NB4 (cell line): ENCODE results near the gene PRR5L.

Experiments used
- DNase-seq: peaks from one replicate; pipeline ENCODE4 v3.0.0; 2010; ENCODE audit warnings: low read depth
- H3K4me3 ChIP-seq: one replicate; pipeline ENCODE4 v1.5.1; 2011; ENCODE audit warnings: mild to moderate bottlenecking, low read depth, low read length, moderate library complexity
- MYC ChIP-seq: IDR thresholded peaks from 2 replicates; pipeline ENCODE4 v1.6.1; 2011; ENCODE audit warnings: low read depth, low read length
- POLR2A ChIP-seq: IDR thresholded peaks from 2 replicates; pipeline ENCODE4 v1.6.1; 2011; ENCODE audit warnings: mild to moderate bottlenecking; ENCODE audit not compliant: insufficient read length; ENCODE audit errors: extremely low read depth
- TF ChIP-seq, protein P1 (sequence below): IDR thresholded peaks from one replicate; pipeline ENCODE4 v1.5.1; 2012; ENCODE audit warnings: low read depth, low read length
- TF ChIP-seq, protein P2 (sequence below): IDR thresholded peaks from 2 replicates; pipeline ENCODE4 v1.6.1; 2011; ENCODE audit warnings: low read depth, low read length

Gene PRR5L

DNA sequence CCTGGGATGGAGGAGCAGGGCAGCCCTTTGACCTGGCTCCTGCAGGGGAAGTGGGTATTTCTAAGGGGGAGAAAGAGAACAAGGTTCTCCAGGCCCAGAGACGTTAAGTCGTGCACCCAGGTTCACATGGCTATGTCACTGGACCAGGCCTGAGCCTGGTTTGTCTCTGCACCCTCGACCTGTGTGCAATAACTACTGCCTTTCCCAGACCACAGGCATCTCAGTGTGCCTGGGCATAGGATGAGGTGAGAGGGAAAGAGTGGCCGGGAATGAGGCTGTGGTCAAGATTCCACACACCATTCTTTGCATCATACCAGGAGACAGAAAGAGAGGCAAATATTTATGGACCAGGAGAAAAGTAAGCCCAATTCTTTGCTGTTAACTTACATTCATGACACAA lies 66.8 kb downstream of the PRR5L start:
- TF ChIP-seq MYC (no peak), POLR2A (no peak)
- TF ChIP-seq, protein P1, sequence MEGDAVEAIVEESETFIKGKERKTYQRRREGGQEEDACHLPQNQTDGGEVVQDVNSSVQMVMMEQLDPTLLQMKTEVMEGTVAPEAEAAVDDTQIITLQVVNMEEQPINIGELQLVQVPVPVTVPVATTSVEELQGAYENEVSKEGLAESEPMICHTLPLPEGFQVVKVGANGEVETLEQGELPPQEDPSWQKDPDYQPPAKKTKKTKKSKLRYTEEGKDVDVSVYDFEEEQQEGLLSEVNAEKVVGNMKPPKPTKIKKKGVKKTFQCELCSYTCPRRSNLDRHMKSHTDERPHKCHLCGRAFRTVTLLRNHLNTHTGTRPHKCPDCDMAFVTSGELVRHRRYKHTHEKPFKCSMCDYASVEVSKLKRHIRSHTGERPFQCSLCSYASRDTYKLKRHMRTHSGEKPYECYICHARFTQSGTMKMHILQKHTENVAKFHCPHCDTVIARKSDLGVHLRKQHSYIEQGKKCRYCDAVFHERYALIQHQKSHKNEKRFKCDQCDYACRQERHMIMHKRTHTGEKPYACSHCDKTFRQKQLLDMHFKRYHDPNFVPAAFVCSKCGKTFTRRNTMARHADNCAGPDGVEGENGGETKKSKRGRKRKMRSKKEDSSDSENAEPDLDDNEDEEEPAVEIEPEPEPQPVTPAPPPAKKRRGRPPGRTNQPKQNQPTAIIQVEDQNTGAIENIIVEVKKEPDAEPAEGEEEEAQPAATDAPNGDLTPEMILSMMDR: no peak
- TF ChIP-seq, protein P2, sequence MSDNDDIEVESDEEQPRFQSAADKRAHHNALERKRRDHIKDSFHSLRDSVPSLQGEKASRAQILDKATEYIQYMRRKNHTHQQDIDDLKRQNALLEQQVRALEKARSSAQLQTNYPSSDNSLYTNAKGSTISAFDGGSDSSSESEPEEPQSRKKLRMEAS: no peak
- no peak overlapping the region for H3K4me3 ChIP-seq
- DNase-seq: no peak

DNA sequence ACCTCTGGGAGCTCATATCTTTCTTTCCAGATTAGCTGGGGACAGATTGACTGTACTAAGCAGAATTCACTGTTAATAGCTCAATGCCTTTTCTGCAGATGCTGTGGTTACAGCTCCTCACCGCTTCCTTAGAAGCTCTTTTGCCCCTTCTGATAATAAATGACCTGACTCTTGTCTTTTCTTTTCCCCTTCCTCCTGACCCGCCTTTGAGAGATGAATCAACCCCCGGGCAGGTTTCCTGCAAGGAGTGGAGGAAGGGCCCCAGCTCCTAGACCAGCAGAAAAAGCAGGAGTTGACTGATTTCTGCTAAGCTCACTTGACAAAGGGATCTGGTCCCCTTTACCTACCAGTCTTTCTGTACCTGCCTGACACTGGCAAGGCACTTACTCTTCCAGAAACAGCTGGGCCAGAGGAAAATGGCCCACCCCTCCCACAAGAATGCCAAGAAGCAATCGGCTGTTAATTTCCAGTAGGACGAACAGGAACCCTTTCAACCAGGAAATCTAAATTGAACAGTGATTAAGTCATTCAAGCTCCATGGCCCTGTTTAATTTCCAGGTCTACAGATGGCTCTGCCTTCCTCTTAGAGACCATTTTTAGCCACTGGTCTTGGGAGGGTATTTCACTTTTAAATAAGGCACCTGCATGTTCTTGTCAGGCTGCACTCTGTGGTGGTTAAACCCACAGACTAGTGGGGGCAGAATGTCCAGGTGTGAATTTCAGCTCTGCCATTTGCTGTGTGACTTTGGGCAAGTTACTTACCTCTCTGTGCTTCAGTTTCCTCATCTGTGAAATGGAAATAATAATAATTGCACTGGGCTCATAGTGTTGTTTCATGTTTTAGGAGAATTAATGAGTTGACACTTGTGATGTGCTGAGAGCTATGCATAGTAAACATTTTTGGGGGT lies 67.5 kb downstream of the PRR5L start:
- H3K4me3 ChIP-seq: no peak overlapping the region
- DNase-seq: no peak
- TF ChIP-seq, protein P1: no peak
- no peak for TF ChIP-seq MYC
- no peak for TF ChIP-seq POLR2A
- TF ChIP-seq, protein P2: no peak

DNA sequence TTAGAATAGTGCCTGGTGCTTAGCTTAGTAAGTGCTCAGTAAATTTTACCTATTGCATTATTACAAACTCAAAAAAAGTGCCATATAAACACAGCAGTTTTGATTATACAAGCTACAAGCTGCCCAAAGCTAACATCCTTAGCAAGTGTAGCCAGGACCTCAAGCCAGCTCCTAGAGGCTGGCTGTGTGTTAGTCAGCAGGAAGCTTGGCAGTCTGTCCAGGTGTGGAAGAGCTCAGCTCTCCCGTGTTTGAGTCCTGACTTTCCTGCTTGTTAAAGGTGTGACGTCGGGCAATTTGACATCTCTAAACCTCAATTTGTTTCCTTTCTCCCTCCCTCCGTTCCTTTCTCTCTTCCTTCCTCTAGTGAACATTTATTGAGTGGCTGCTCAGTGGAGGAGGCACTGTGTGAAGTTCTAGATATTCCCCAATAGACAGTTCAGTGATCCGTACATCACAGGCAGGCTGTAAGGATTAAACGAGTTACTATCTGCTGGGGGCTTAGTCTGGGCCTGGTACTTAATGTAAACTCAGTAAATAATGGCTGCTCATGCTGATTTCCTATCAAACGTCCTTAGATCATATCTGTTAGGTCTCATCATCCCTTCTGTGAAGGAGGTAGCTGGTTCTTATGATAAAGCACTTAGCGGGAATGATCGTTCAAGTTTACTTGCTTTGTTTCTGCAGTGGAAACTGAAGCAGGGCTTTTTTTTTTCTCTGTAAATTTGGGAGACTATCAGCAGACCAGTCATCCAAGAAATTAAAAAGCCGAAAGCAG lies 68.7 kb downstream of the PRR5L start:
- TF ChIP-seq, protein P2: no peak
- TF ChIP-seq, protein P1: no peak
- TF ChIP-seq POLR2A: no peak
- TF ChIP-seq MYC: no peak
- no peak overlapping the region for H3K4me3 ChIP-seq
- DNase-seq: no peak

DNA sequence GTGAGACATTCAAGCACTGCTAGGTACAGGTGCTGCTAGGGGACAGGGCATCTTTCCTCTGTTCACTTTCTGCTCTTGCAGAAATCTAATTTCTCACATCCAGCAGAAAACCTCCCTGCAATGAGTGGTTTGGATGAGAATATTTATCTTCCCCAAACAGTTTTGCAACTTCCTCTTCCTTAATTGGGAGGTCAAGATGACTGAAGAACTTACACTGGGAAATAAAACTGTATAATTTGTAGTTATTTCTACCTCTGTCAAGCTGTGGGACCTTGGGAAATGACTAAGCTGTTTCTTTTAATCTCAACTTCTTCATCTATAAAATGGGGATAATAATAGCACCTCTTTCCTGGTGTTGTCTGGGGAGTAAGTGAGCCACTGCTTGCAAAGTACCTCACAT lies 69.8 kb downstream of the PRR5L start:
- H3K4me3 ChIP-seq: no peak overlapping the region
- no peak for TF ChIP-seq MYC
- TF ChIP-seq POLR2A: no peak
- TF ChIP-seq, protein P1: no peak
- TF ChIP-seq, protein P2: no peak
- DNase-seq: peak; percentile 59

DNA sequence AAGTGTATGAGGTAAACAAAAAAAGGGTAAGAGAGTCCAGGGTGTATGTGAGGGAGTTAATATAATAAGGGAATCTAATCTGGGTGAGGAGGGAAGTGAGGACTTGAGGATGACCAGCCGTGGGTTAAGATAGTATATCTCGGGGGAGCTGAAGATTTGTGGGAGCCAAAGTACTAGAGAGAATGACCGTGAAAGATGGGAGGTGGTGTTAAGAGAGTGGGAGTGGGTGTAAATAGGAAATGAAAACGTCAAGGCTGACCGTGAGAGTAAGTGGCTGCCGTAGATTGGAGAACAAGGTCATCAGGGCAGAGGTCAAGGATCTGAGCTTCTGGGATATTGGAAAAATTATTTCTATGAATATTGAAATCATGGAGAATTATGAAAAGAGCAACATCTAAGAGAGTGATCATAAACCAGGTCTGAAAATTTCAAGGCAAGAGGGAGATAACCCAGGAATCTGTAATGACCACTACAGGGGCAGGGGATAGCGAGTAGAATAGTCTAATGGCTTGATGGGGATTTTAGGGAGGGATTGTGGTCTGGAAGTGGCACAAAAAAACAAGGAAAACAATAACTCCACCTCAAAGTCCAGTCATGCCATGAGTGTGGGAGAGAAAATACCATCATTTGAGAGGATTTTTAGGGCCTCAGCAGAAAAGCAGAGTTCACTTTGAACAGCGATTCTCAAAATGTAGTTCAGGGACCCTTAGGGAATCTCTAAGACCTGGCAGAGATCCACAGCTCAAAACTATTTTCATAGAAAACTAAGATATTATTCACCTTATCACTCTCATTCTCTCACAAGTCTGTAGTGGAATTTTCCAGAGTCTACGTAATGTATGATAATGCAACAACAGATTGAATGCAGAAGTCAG lies 72.0 kb downstream of the PRR5L start:
- no peak for DNase-seq
- no peak overlapping the region for H3K4me3 ChIP-seq
- TF ChIP-seq, protein P2: no peak
- TF ChIP-seq POLR2A: no peak
- no peak for TF ChIP-seq MYC
